Coronary artery (tissue), 2 donors: Measurements from ENCODE around the gene ERC1.

Experiments used
- DNase-seq: peaks from one replicate; pipeline ENCODE4 v3.0.0-alpha.2; 2017; ENCODE audit warnings: low spot score
- H3K27ac ChIP-seq, 2 donors: fragments of 200-600 bp; sonication (generic); one replicate each; pipeline ENCODE4 v1.5.1; 2016 to 2019
- H3K4me3 ChIP-seq: fragments of 200-600 bp; sonication (generic); 2 replicates; pipeline ENCODE4 v1.5.1; 2016; ENCODE audit warnings: mild to moderate bottlenecking, moderate library complexity
- CTCF ChIP-seq: fragments of 200-600 bp; sonication (generic); IDR thresholded peaks from one replicate; pipeline ENCODE4 v1.5.1; 2019; ENCODE audit warnings: antibody characterized with exemption

The ERC1 gene

GRCh38 chr12:1384910-1385309 is 393.9 kb downstream of the ERC1 start:
- no peak for TF ChIP-seq CTCF
- no peak overlapping the region for H3K4me3 ChIP-seq
- H3K27ac ChIP-seq: no peak overlapping the region
- DNase-seq: no peak

GRCh38 chr12:1391722-1392121 is 400.7 kb downstream of the ERC1 start:
- no peak for TF ChIP-seq CTCF
- Histone ChIP-seq H3K27ac (no peak overlapping the region), H3K4me3 (no peak overlapping the region)
- DNase-seq: no peak

- Histone ChIP-seq H3K27ac (no peak overlapping the region), H3K4me3 (no peak overlapping the region)
- DNase-seq: no peak
- TF ChIP-seq CTCF: no peak
Measured at GRCh38 chr12:1395421-1395955, 404.5 kb downstream of the ERC1 start.

- Histone ChIP-seq H3K4me3 (no peak overlapping the region), H3K27ac (no peak overlapping the region)
- no peak for TF ChIP-seq CTCF
- no peak for DNase-seq
Measured at GRCh38 chr12:1398673-1399072, 407.6 kb downstream of the ERC1 start.

GRCh38 chr12:1401891-1402290 is 410.9 kb downstream of the ERC1 start:
- no peak overlapping the region for H3K27ac ChIP-seq
- no peak for TF ChIP-seq CTCF
- no peak overlapping the region for H3K4me3 ChIP-seq
- DNase-seq: no peak

GRCh38 chr12:1403417-1403816 is 412.4 kb downstream of the ERC1 start:
- no peak overlapping the region for H3K4me3 ChIP-seq
- no peak for DNase-seq
- TF ChIP-seq CTCF: no peak
- no peak overlapping the region for H3K27ac ChIP-seq

- TF ChIP-seq CTCF: no peak
Measured at GRCh38 chr12:1405619-1406018, 414.6 kb downstream of the ERC1 start.

More at GRCh38 chr12:1405619-1406018, 414.6 kb downstream of the ERC1 start:
- DNase-seq: no peak
- H3K4me3 ChIP-seq: no peak overlapping the region
- H3K27ac ChIP-seq: no peak overlapping the region
